GM13977 (cell line): ENCODE results near the gene LHX3.

Source experiments
- DNase-seq: peaks from one replicate; pipeline ENCODE4 v3.0.0; 2012; ENCODE audit warnings: low spot score
- CTCF ChIP-seq: IDR thresholded peaks from 2 replicates; pipeline ENCODE4 v1.5.1; 2012; ENCODE audit warnings: mild to moderate bottlenecking, control low read depth; ENCODE audit not compliant: insufficient read depth; ENCODE audit errors: extremely low read depth, missing control alignments
- in situ Hi-C: fragments of 300-500 bp; cut with MboI; formaldehyde crosslinking; loops from one replicate; pipeline ENCODE4 v1.12.0; 2022; ENCODE audit warnings: low sequenced_read_pairs, low pct_unique_long_range_greater_than_20kb, mixed read lengths, inconsistent platforms; ENCODE audit not compliant: unreplicated experiment

LHX3 gene

GRCh38 chr9:136171801-136172411 is 33.0 kb downstream of the LHX3 start:
- TF ChIP-seq CTCF, result no peak
- in situ Hi-C loops, result no loop called here
- DNase-seq, result no peak

GRCh38 chr9:136171009-136171800 is 33.7 kb downstream of the LHX3 start:
- in situ Hi-C loops, result no loop called here
- TF ChIP-seq CTCF, result no peak
- DNase-seq, result peak; percentile 55

GRCh38 chr9:136170006-136170901 is 34.7 kb downstream of the LHX3 start:
- DNase-seq, result peak; percentile 89
- in situ Hi-C loops, result no loop called here
- TF ChIP-seq CTCF, result peak; percentile 88

GRCh38 chr9:136169495-136169894 is 35.4 kb downstream of the LHX3 start:
- no peak for TF ChIP-seq CTCF
- in situ Hi-C loops, result no loop called here
- DNase-seq, result no peak

GRCh38 chr9:136163248-136163850 is 41.6 kb downstream of the LHX3 start:
- in situ Hi-C loops, result no loop called here
- no peak for TF ChIP-seq CTCF
- DNase-seq, result no peak

GRCh38 chr9:136160995-136161610 is 43.8 kb downstream of the LHX3 start:
- no peak for DNase-seq
- in situ Hi-C loops, result no loop called here
- TF ChIP-seq CTCF, result no peak
